Keratinocyte (primary cell): ENCODE results near the gene TPM4. TPM values are rescaled to one million over a fixed set of nuclear protein-coding genes. Genes with fewer than 3 reads are reported as not detected.

Source experiments
- DNase-seq: peaks from one replicate; pipeline ENCODE4 v3.0.0-alpha.2; 2011; ENCODE audit warnings: low read depth, missing footprints, low spot score
- FAIRE-seq: peaks from 2 replicates; lab custom pipeline; 2011; peaks lifted over from hg19 to GRCh38; lab: Jason Lieb, UNC
- H2AFZ ChIP-seq: 2 replicates; pipeline ENCODE4 v1.6.0; 2012; ENCODE audit warnings: low read length, control low read depth, inconsistent platforms; ENCODE audit not compliant: control insufficient read depth
- H3K27ac ChIP-seq: 2 replicates; pipeline ENCODE4 v1.5.1; 2011; ENCODE audit warnings: low read length; ENCODE audit not compliant: control insufficient read depth, insufficient read depth
- H3K27me3 ChIP-seq: 3 replicates; pipeline ENCODE4 v1.6.0; 2011; ENCODE audit warnings: low read length; ENCODE audit not compliant: control insufficient read depth, insufficient read depth; ENCODE audit errors: extremely low read depth
- H3K36me3 ChIP-seq, 2 experiments: 2 replicates in 1 of 2; 3 replicates in 1 of 2; pipeline ENCODE4 v1.5.1; 2011; ENCODE audit warnings: low read length in 2 of 2, mild to moderate bottlenecking in 1 of 2; ENCODE audit not compliant: control insufficient read depth in 2 of 2, insufficient read depth in 2 of 2; ENCODE audit errors: extremely low read depth in 1 of 2
- H3K4me1 ChIP-seq: 3 replicates; pipeline ENCODE4 v1.5.1; 2011; ENCODE audit warnings: low read length; ENCODE audit not compliant: control insufficient read depth, insufficient read depth; ENCODE audit errors: extremely low read depth
- H3K4me2 ChIP-seq: 3 replicates; pipeline ENCODE4 v1.6.0; 2011; ENCODE audit warnings: low read depth, low read length; ENCODE audit not compliant: control insufficient read depth, insufficient read depth; ENCODE audit errors: extremely low read depth
- H3K4me3 ChIP-seq, 3 experiments: fragments of 200-600 bp in 1 of 3; sonication (generic) in 1 of 3; 2 replicates in 2 of 3; 3 replicates in 1 of 3; pipeline ENCODE4 v1.5.1; 2011 to 2016; ENCODE audit warnings: low read length in 3 of 3, mild to moderate bottlenecking in 3 of 3, control low read depth in 2 of 3, inconsistent platforms in 1 of 3, low read depth in 1 of 3, mixed read lengths in 1 of 3, mixed run types in 1 of 3, moderate library complexity in 1 of 3; ENCODE audit not compliant: control insufficient read depth in 2 of 3, insufficient read depth in 2 of 3; ENCODE audit errors: extremely low read depth in 1 of 3
- H3K79me2 ChIP-seq: 2 replicates; pipeline ENCODE4 v1.6.0; 2012; ENCODE audit warnings: low read length; ENCODE audit not compliant: control insufficient read depth, insufficient read depth
- H3K9ac ChIP-seq: 3 replicates; pipeline ENCODE4 v1.6.0; 2011; ENCODE audit warnings: low read length; ENCODE audit not compliant: control insufficient read depth, insufficient read depth; ENCODE audit errors: extremely low read depth
- H3K9me1 ChIP-seq: 3 replicates; pipeline ENCODE4 v1.6.0; 2011; ENCODE audit warnings: low read length; ENCODE audit not compliant: control insufficient read depth, insufficient read depth; ENCODE audit errors: extremely low read depth
- H3K9me3 ChIP-seq: 2 replicates; pipeline ENCODE4 v1.5.1; 2012; ENCODE audit warnings: low read depth, low read length; ENCODE audit not compliant: control insufficient read depth
- H4K20me1 ChIP-seq: 3 replicates; pipeline ENCODE4 v1.6.0; 2011; ENCODE audit warnings: low read length; ENCODE audit not compliant: control insufficient read depth, insufficient read depth; ENCODE audit errors: extremely low read depth
- CTCF ChIP-seq, 3 experiments: IDR thresholded peaks in 1 of 3; conservative IDR thresholded peaks in 1 of 3; optimal IDR thresholded peaks in 1 of 3; 2 replicates in 2 of 3; 3 replicates in 1 of 3; pipeline versions ENCODE3 to v1.5.1; 2011; ENCODE audit warnings: low read length in 3 of 3, mild to moderate bottlenecking in 3 of 3, moderate library complexity in 2 of 3, control low read depth in 1 of 3, inconsistent platforms in 1 of 3; ENCODE audit not compliant: insufficient read depth in 2 of 3; ENCODE audit errors: extremely low read depth in 1 of 3
- EZH2 ChIP-seq: IDR thresholded peaks from one replicate; pipeline ENCODE4 v1.6.1; 2012; ENCODE audit warnings: inconsistent platforms, mild to moderate bottlenecking, low read length, moderate library complexity
- dilution Hi-C: fragments of 300-500 bp; cut with MboI; formaldehyde crosslinking; loops from one replicate; pipeline ENCODE4 v1.7.0; 2020; ENCODE audit warnings: low sequenced_read_pairs; ENCODE audit not compliant: extremely low pct_ligation_motif_present
- polyA plus RNA-seq, 5 experiments: library from polyadenylated mRNA; depleted of rRNA in 3 of 5; stranded (reverse) in 3 of 5; stranded (forward) in 1 of 5; unstranded in 1 of 5; fragments of >200 nt; gene quantifications; 1 replicate in 1 of 5; 2 replicates in 3 of 5; 3 replicates in 1 of 5; pipeline versions ENCODE4 v1.2.1 to v1.2.3, GENCODE V29; 2011 to 2012; ENCODE audit warnings: missing spikeins in 2 of 5, low read depth in 1 of 5, low replicate concordance in 1 of 5

The TPM4 gene
- polyA plus RNA-seq, 1 donor (not counting 4 experiments of a cell fraction or from before 2014, with no cell fraction given), result 646 TPM

- dilution Hi-C loops, result no loop called here
- no peak for DNase-seq
- Histone ChIP-seq H3K27me3 (no peaks in the 10 kb centered on the region), H3K4me3 (no peak overlapping the region), H3K79me2 (no peaks in the 10 kb centered on the region), H3K9ac (no peak overlapping the region), H3K9me3 (no peaks in the 10 kb centered on the region), H3K27ac (no peak overlapping the region), H2AFZ (no peak overlapping the region), H4K20me1 (peaks cover 3% of the 10 kb centered on the region), H3K36me3 (peaks cover 22 to 25% of the 10 kb centered on the region in 2 experiments), H3K4me2 (no peak overlapping the region), H3K4me1 (no peaks in the 10 kb centered on the region), H3K9me1 (no peaks in the 10 kb centered on the region)
- no peak for FAIRE-seq
- TF ChIP-seq CTCF (optimal IDR thresholded peaks at IDR 0.05 in 1 of 3, IDR thresholded peaks at IDR 0.05 in 1 of 3, conservative IDR thresholded peaks at IDR 0.05 in 1 of 3; ENCODE audit: extremely low read depth in 1 of 3, insufficient read depth in 2 of 3, low read length in 3 of 3), result no peak
- TF ChIP-seq EZH2, result no peak
Observed at GRCh38 chr19:16100524-16100923, 24.2 kb downstream of the TPM4 start.

- Histone ChIP-seq H3K9me1 (no peaks in the 10 kb centered on the region), H3K27ac (no peak overlapping the region), H3K27me3 (no peaks in the 10 kb centered on the region), H3K9ac (no peak overlapping the region), H3K4me1 (no peaks in the 10 kb centered on the region), H3K36me3 (peaks cover 6 to 9% of the 10 kb centered on the region in 2 experiments), H3K79me2 (no peaks in the 10 kb centered on the region), H2AFZ (no peak overlapping the region), H4K20me1 (no peaks in the 10 kb centered on the region), H3K4me2 (no peak overlapping the region), H3K4me3 (no peak overlapping the region), H3K9me3 (no peaks in the 10 kb centered on the region)
- dilution Hi-C loops, result no loop called here
- TF ChIP-seq CTCF (optimal IDR thresholded peaks at IDR 0.05 in 1 of 3, IDR thresholded peaks at IDR 0.05 in 1 of 3, conservative IDR thresholded peaks at IDR 0.05 in 1 of 3; ENCODE audit: extremely low read depth in 1 of 3, insufficient read depth in 2 of 3, low read length in 3 of 3) (no peak), EZH2 (no peak)
- FAIRE-seq (no peak), DNase-seq (no peak)
Observed at GRCh38 chr19:16104722-16105121, 28.4 kb downstream of the TPM4 start.
